Activated naive CD8-positive, alpha-beta T cell treated with anti-CD3 and anti-CD28 coated beads, Interleukin-2, amount 50 U/mL, for 16 hours (primary cell): ENCODE measurements around the gene MORC4.

Experiments used
- DNase-seq: peaks from one replicate; pipeline ENCODE4 v3.0.0-alpha.2; 2020; ENCODE audit warnings: low read depth, low spot score

MORC4 gene

DNA sequence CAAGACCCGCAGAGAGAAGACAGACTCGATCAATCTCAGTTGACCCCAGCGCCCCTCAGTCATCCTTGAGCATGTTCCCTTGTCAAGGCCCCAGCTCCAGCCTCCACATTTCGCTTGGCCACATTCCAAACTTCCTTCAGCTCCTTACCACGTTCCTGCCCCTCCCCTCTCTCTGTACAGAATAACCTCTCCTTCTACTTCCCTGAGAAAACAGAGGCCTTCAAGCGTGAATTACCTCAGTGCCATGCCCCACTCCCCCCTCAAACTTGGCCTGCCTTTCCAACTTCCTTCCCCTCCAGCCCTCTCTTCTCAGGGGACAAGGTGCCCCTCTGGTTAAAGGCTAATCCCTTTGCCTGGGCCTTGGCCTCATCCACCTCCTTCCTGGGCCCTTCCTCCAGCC is 93.7 kb downstream of the MORC4 start:
- DNase-seq = no peak

- DNase-seq = no peak
These were observed 94.8 kb downstream of the MORC4 start for GRCh38 chrX:106905064-106905708.

DNA sequence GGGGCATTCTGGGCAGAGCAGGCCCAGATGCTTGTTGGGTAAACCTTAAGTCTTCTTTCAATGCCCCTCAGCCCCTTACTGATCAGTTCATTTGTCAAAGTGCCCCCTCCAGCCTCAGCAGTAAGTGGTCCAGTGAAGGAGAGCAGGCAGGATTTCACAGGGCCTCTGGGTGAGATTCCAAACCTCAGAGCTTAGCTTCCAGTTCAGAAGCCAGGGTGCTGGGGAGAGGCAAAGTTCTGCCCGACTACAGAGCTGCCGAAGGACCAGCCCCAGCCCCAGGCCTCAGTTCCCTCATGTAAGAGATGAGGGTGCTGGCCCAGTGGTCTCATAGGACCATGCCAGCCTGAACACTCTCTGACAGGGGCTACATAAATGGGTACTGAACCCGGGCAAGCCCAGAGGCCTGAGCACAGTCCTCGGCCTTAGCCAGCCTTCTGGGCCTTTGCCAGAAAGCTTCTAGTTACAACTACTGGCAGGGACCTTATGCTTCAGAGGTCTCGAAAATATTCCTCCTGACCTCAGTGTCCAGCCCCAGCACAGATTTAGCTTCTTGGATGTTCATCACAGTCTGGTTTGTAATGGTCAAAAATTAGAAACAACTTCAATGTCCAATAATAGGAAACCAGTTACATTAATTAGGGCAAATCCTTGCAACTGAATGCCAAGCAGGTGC is 96.0 kb downstream of the MORC4 start:
- no peak for DNase-seq

- no peak for DNase-seq
These were observed 96.7 kb downstream of the MORC4 start, which contains the start of gene RIPPLY1 for GRCh38 chrX:106903291-106903824. Gene RIPPLY1, minus strand, starts transcription at chrX:106903341. Its CDS starts 54 bp downstream, at chrX:106903287.

- no peak for DNase-seq
These were observed 97.3 kb downstream of the MORC4 start for GRCh38 chrX:106902684-106903083.

GRCh38 chrX:106901781-106902219 is 98.2 kb downstream of the MORC4 start:
- no peak for DNase-seq

DNA sequence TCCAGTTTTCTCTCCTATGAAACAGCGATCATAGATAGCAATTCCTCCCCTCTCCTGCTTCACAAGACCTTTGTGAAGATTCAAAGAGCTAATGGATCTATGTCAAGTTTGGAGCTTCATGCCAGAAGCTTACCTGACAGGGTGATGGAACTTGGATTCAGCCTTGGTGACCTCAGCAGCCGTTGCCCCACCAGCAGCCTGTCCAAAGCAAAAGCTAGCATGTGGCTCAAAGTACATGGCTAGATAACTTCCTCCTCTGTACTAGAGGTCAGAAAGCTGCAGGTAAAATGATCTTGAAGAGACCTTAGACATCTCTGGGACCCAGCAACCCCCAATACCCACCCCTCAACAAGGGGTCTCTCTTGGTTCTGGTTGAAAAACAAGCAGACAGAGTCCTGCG is 98.7 kb downstream of the MORC4 start:
- no peak for DNase-seq

GRCh38 chrX:106899841-106900240 is 100.2 kb downstream of the MORC4 start:
- DNase-seq = no peak

DNA sequence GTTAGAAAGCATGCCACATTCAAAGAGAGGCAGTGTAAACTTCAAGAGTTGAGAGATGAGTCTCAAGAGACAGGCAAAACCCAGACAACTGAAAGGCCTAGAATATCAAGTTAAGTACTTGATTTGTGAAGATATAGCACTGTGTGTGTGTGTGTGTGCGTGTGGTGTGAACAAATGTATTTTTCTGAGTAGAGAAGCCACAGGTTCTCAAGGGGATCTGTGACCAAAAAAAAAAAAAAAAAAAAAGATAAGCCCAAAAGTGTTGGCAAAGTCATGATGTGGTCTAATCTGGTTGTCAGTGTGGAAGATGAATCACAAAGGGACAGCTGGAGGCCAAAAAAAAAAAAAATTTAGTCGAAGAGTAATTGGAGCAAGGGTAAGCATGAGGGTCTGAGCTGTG is 100.7 kb downstream of the MORC4 start:
- DNase-seq = no peak

DNA sequence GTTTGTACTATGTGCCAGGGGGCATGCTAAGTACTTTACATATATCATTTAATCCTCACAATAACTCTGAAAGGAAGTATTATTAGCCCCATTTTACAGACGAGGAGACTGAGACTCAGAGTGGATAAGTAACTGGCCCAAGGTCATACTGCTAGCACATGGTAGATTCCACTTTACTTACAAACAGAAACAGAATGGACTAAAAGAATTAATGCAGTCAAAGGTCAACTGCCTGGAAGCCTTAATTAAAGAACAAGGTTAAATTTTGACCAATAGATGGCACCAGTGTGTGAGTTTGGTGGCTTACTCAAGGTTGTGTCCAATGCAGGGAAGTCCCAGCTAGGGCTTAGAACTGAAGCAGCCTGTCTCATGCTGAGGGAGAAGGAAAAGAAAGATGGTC is 101.5 kb downstream of the MORC4 start:
- no peak for DNase-seq

- DNase-seq = no peak
These were observed 102.8 kb downstream of the MORC4 start for GRCh38 chrX:106897259-106897658.

DNA sequence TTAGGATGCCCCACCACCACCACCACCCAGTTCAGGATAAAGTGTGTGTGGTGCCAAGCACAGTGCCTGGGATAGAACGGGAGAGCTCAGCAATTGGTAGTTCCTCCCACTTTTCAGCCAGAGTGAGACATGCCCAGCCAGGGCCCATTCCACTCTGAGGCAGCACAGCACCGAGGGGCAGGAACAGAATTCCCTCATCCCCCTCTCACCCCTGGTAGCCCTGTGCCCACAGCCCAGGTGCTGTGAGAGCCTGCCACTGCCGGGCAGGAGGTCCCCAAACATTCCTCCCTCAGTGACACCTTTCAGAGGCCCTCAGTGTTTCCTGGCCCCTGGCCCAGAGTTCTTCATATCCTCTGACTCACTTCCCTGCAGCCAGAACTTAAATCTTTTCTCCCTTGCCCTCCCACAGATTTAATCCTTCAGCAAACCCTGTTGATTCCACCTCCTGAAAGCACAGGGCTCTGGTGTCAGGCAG is 105.0 kb downstream of the MORC4 start:
- DNase-seq = no peak

DNA sequence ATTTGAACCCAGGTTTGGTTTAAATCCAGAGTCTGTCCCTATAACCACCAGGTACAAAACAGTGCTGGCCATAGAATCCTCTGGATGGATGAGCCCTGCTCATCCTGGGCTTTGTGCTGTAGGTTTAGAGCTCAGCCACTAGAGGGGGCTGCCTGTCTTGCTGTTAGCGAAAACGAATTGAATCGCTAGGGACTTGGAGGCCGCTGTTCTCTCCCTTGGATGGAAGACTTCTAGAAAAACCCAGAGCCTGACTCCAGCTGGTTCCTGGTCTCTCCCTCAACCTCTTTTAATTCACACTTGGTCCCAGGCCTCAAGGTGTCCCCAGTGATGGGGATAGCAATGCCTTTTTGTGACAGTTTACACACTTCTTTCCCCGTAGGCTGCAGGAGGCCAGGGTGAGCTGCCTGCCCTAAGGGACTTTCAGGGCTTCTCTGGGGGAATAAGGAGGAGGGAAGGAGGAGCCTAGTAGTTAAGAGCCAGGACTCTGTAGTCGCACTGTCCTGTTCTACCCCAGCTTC is 105.6 kb downstream of the MORC4 start:
- DNase-seq = peak; percentile 3

- no peak for DNase-seq
These were observed 108.1 kb downstream of the MORC4 start for GRCh38 chrX:106891762-106892460.
